Adrenal gland (tissue), 5 donors: ENCODE data around the gene RSF1.

Experiments
- CTCF ChIP-seq, 6 experiments: fragments of 450-650 bp in 4 of 6; fragments of 200-600 bp in 2 of 6; sonication (generic) in 1 of 6; IDR thresholded peaks; 1 replicate in 5 of 6; 2 replicates in 1 of 6; pipeline versions ENCODE4 v1.5.1 to v1.8.0; 2016 to 2021; ENCODE audit warnings: antibody characterized with exemption in 6 of 6, mild to moderate bottlenecking in 2 of 6, moderate library complexity in 1 of 6
- POLR2A ChIP-seq, 2 donors: fragments of 450-650 bp; IDR thresholded peaks; one replicate each; pipeline ENCODE4 v1.6.1; 2017; ENCODE audit warnings: antibody characterized with exemption in 2 of 2, mild to moderate bottlenecking in 2 of 2, moderate library complexity in 1 of 2
- donor health status: DM: no; HTN: no; CAD: no.

GRCh38 chr11:77644887-77645286 is 175.6 kb downstream of the RSF1 start:
- no peak for TF ChIP-seq CTCF (IDR thresholded peaks at IDR 0.05)
- no peak for TF ChIP-seq POLR2A (IDR thresholded peaks at IDR 0.05)
